ENCODE data around the gene MYO18A.
"Not testable (repeated sequence)": the region's sequence is repeated elsewhere in the genome, so short reads cannot be mapped to it uniquely, and the experiment has no call there.

Gene MYO18A

GRCh38 chr17:29178750-29179231 lies 1.4 kb downstream of the MYO18A start:
- Mint-ChIP-seq H3K36me3 (no peaks in the 10 kb centered on the region), H3K9me3 (no peaks in the 10 kb centered on the region)

GRCh38 chr17:29177871-29178749 lies 2.1 kb downstream of the MYO18A start:
- Mint-ChIP-seq H3K36me3 (no peaks in the 10 kb centered on the region), H3K4me3 (peak overlapping the region; percentile 54), H3K9me3 (no peaks in the 10 kb centered on the region), H3K4me1 (peaks cover 15% of the 10 kb centered on the region), H3K27ac (peak overlapping the region; percentile 46), H3K27me3 (no peaks in the 10 kb centered on the region)

More at GRCh38 chr17:29178750-29179231, 1.4 kb downstream of the MYO18A start:
- H3K27me3 Mint-ChIP-seq: no peaks in the 10 kb centered on the region
- peaks cover 15% of the 10 kb centered on the region for H3K4me1 Mint-ChIP-seq
- H3K27ac Mint-ChIP-seq: peak overlapping the region; percentile 46
- peak overlapping the region; percentile 62 for H3K4me3 Mint-ChIP-seq

DNA sequence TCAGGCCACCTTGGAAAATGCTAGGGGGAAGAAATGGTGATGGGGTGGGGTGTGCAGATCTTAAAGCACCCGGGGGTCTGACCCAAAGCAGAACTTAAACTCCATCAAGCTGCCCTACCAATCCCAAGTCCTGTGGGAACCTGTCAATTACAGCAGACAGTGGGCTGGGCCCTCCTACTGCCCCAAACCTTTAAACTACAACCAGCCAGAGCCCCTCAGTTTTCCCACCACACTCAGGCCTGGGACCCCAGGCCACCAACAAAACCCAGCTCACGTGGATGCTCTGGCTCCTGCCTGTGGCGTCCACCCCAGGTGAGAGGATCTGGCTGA lies 2.7 kb downstream of the MYO18A start:
- H3K4me1 Mint-ChIP-seq: peaks cover 15% of the 10 kb centered on the region
- no peaks in the 10 kb centered on the region for H3K9me3 Mint-ChIP-seq
- H3K27ac Mint-ChIP-seq: peak overlapping the region; percentile 98
- no peaks in the 10 kb centered on the region for H3K36me3 Mint-ChIP-seq
- no peaks in the 10 kb centered on the region for H3K27me3 Mint-ChIP-seq
- H3K4me3 Mint-ChIP-seq: peak overlapping the region; percentile 96

- peak overlapping the region; percentile 96 for H3K4me3 Mint-ChIP-seq
- peak overlapping the region; percentile 98 for H3K27ac Mint-ChIP-seq
- H3K4me1 Mint-ChIP-seq: peaks cover 15% of the 10 kb centered on the region
- no peaks in the 10 kb centered on the region for H3K27me3 Mint-ChIP-seq
- no peaks in the 10 kb centered on the region for H3K9me3 Mint-ChIP-seq
- H3K36me3 Mint-ChIP-seq: no peaks in the 10 kb centered on the region
Measured at GRCh38 chr17:29176558-29177351, 3.4 kb downstream of the MYO18A start.

GRCh38 chr17:29175349-29175748 lies 4.8 kb downstream of the MYO18A start:
- no peaks in the 10 kb centered on the region for H3K36me3 Mint-ChIP-seq
- H3K27ac Mint-ChIP-seq: no peak overlapping the region
- H3K27me3 Mint-ChIP-seq: no peaks in the 10 kb centered on the region
- peaks cover 10% of the 10 kb centered on the region for H3K4me1 Mint-ChIP-seq
- no peaks in the 10 kb centered on the region for H3K9me3 Mint-ChIP-seq
- H3K4me3 Mint-ChIP-seq: no peak overlapping the region

- Mint-ChIP-seq H3K4me3 (no peak overlapping the region), H3K27ac (no peak overlapping the region), H3K36me3 (no peaks in the 10 kb centered on the region), H3K27me3 (no peaks in the 10 kb centered on the region), H3K9me3 (no peaks in the 10 kb centered on the region), H3K4me1 (peaks cover 10% of the 10 kb centered on the region)
Measured at GRCh38 chr17:29172589-29172988, 7.6 kb downstream of the MYO18A start.

DNA sequence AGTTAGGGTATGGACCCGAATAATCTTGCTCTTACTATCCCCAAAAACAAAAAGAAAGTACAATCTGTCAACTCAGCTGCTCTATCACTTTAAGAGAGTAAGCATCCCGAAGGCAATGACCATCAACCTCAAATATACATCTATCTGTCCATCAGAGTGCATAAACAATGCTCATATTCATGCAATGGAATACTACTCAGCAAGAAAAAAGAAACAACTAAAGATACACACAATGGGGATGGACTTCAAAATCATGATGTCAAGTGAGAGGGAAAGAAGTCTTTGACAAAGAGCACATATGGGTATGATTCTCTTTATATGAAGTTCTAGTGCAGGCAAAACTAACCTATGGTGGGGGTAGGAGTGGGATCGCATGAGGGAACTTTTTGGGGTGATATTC lies 9.5 kb downstream of the MYO18A start:
- Mint-ChIP-seq H3K4me1 (no peaks in the 10 kb centered on the region), H3K4me3 (no peak overlapping the region), H3K36me3 (peaks cover 3% of the 10 kb centered on the region), H3K9me3 (no peaks in the 10 kb centered on the region), H3K27me3 (no peaks in the 10 kb centered on the region), H3K27ac (no peak overlapping the region)

GRCh38 chr17:29169806-29170591 lies 10.2 kb downstream of the MYO18A start:
- no peak overlapping the region for H3K27ac Mint-ChIP-seq
- H3K9me3 Mint-ChIP-seq: no peaks in the 10 kb centered on the region
- H3K36me3 Mint-ChIP-seq: peaks cover 3% of the 10 kb centered on the region
- H3K4me1 Mint-ChIP-seq: no peaks in the 10 kb centered on the region
- no peaks in the 10 kb centered on the region for H3K27me3 Mint-ChIP-seq
- H3K4me3 Mint-ChIP-seq: no peak overlapping the region

- not testable (repeated sequence) for H3K36me3 Mint-ChIP-seq, H3K27ac Mint-ChIP-seq, H3K4me3 Mint-ChIP-seq, H3K27me3 Mint-ChIP-seq, H3K9me3 Mint-ChIP-seq, H3K4me1 Mint-ChIP-seq
Measured at GRCh38 chr17:29168759-29169126, 11.5 kb downstream of the MYO18A start.

DNA sequence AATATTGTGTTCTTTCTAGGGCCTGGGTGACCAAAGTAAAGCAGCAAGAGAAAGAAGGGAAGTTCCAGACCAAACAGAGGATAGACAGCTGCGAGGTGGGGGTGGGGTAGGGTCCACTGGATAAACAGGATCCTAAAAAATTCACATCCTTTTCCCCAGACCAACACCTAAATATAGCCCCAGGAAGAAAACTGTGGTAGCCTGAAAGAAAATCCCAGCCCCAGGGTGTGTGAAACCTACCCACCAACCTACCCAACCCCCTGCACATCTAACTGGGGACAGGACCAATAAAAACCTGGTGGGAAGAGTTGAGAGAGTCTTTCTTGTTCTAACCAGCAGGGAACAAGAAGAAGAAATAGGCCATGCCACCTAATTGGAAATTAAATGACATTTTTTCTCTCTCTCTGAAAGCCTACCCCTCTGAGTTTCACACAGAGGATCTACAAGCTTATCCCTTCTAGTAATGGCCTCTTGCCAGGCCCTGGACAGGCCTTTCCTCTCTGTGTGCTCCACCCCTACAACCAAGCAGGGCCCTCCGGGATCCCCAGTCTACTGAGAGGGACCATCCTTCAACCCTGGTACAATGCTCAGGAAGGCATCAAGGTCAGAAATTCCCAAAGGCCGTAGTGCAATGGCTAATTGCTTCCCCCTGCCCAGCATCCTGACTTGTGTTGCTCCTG lies 12.0 kb downstream of the MYO18A start:
- H3K4me1 Mint-ChIP-seq: no peaks in the 10 kb centered on the region
- H3K9me3 Mint-ChIP-seq: no peaks in the 10 kb centered on the region
- no peak overlapping the region for H3K4me3 Mint-ChIP-seq
- H3K27ac Mint-ChIP-seq: no peak overlapping the region
- peaks cover 5% of the 10 kb centered on the region for H3K36me3 Mint-ChIP-seq
- H3K27me3 Mint-ChIP-seq: no peaks in the 10 kb centered on the region

DNA sequence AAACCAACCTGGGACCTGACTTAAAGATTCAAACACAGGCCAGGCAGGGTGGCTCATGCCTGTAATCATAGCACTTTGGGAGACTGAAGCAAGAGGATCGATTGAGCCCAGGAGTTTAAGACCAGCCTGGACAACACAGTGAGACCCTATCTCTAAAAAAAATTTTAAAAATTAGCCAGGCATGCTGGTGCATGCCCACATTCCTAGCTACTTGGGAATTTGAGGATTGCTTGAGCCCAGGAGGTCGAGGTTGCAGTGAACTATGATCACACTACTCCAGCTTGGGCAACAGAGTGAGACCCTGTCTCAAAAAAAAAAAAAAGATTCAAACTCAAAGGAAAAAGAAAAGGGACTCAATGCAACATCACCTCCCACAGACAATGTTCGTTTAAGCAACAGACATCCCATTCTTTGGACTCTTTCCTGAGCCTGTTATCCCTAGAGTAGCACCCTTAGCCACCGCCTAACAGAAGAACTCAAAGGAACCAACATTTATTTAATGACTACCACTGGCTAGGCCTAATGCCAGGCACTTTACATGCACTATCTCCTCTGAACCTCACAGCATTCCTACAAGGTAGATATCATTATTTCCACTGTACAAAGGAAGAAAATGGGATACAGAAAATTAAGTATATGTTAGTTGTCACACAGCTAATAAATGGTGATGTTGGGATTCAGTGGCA lies 12.7 kb downstream of the MYO18A start:
- Mint-ChIP-seq H3K4me3 (no peak overlapping the region), H3K9me3 (no peaks in the 10 kb centered on the region), H3K4me1 (no peaks in the 10 kb centered on the region), H3K27me3 (no peaks in the 10 kb centered on the region), H3K36me3 (peaks cover 5% of the 10 kb centered on the region), H3K27ac (no peak overlapping the region)

- Mint-ChIP-seq H3K27me3 (no peaks in the 10 kb centered on the region), H3K4me1 (no peaks in the 10 kb centered on the region), H3K36me3 (peaks cover 5% of the 10 kb centered on the region), H3K27ac (no peak overlapping the region), H3K4me3 (no peak overlapping the region), H3K9me3 (no peaks in the 10 kb centered on the region)
Measured at GRCh38 chr17:29166507-29166887, 13.7 kb downstream of the MYO18A start.

- no peak overlapping the region for H3K27ac Mint-ChIP-seq
Measured at GRCh38 chr17:29165800-29166506, 14.2 kb downstream of the MYO18A start.

DNA sequence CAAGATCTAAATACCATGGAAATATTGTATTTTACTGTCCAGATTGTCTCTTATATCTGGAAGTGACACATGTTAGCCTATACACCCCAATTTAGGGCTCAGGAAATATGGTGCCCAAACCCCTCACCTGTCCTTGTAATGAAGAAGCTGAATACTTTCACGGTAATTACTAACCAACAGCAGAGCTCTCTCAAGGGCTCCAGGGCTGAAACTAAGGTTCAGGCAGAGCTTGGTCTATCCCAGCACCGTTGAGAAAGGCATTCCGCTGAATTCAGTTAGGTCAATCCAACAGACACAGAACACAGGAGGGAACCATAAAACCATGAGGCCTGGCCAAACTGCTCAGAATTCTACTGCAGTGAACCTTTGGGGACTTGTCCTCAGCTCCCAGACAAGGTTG lies 14.9 kb downstream of the MYO18A start:
- no peaks in the 10 kb centered on the region for H3K27me3 Mint-ChIP-seq
- no peaks in the 10 kb centered on the region for H3K9me3 Mint-ChIP-seq
- peaks cover 5% of the 10 kb centered on the region for H3K36me3 Mint-ChIP-seq
- H3K27ac Mint-ChIP-seq: no peak overlapping the region
- H3K4me1 Mint-ChIP-seq: no peaks in the 10 kb centered on the region
- H3K4me3 Mint-ChIP-seq: no peak overlapping the region

More at GRCh38 chr17:29165800-29166506, 14.2 kb downstream of the MYO18A start:
- Mint-ChIP-seq H3K4me1 (no peaks in the 10 kb centered on the region), H3K4me3 (no peak overlapping the region), H3K9me3 (no peaks in the 10 kb centered on the region), H3K36me3 (peaks cover 5% of the 10 kb centered on the region), H3K27me3 (no peaks in the 10 kb centered on the region)

Data from activated naive CD4-positive, alpha-beta T cell treated with anti-CD3 and anti-CD28 coated beads, Interleukin-2, amount 50 U/mL, for 24 hours (primary cell).